Ovary (tissue), 9 donors: Measurements from ENCODE around the gene COQ9. TPM values are rescaled to one million over a fixed set of nuclear protein-coding genes. Genes with fewer than 3 reads are reported as not detected.
"Not testable (repeated sequence)": the region's sequence is repeated elsewhere in the genome, so short reads cannot be mapped to it uniquely, and the experiment has no call there.

Experiments used
- DNase-seq, 5 donors: peaks; one replicate each; pipeline ENCODE4 v3.0.0-alpha.2; 2019 to 2020
- H3K27ac ChIP-seq, 2 donors: fragments of 200-600 bp; one replicate each; pipeline versions ENCODE4 v1.5.1 to v1.8.0; 2019 to 2022
- H3K27me3 ChIP-seq: fragments of 200-600 bp; one replicate; pipeline ENCODE4 v1.8.0; 2022
- H3K36me3 ChIP-seq: fragments of 200-600 bp; sonication (generic); one replicate; pipeline ENCODE4 v1.5.1; 2019
- H3K4me1 ChIP-seq: one replicate; pipeline ENCODE4 v1.8.1; 2013; ENCODE audit warnings: mild to moderate bottlenecking, moderate library complexity; ENCODE audit not compliant: insufficient read depth
- H3K4me3 ChIP-seq: fragments of 200-600 bp; sonication (generic); one replicate; pipeline ENCODE4 v1.5.1; 2017
- H3K9me3 ChIP-seq, 2 donors: fragments of 200-600 bp in 1 of 2; sonication (generic) in 1 of 2; one replicate each; pipeline versions ENCODE4 v1.5.1 to v1.8.1; 2013 to 2019; ENCODE audit warnings: mild to moderate bottlenecking in 1 of 2, moderate library complexity in 1 of 2
- CTCF ChIP-seq, 3 donors: fragments of 450-650 bp in 2 of 3; fragments of 200-600 bp in 1 of 3; IDR thresholded peaks; one replicate each; pipeline versions ENCODE4 v1.5.1 to v1.8.0; 2016 to 2022; ENCODE audit warnings: antibody characterized with exemption in 3 of 3, mild to moderate bottlenecking in 1 of 3
- EP300 ChIP-seq: sonication (generic); formaldehyde crosslinking; IDR thresholded peaks from one replicate; pipeline ENCODE4 v1.6.1; 2017; ENCODE audit warnings: antibody characterized with exemption
- POLR2A ChIP-seq: fragments of 450-650 bp; IDR thresholded peaks from one replicate; pipeline ENCODE4 v1.6.1; 2017; ENCODE audit warnings: antibody characterized with exemption, mild to moderate bottlenecking, moderate library complexity
- WGBS, 3 donors: extraction: QIAGEN DNeasy Blood & Tissue Kit in 1 of 3; methylation state at CpG; one replicate each; pipeline versions ENCODE4 v1.1.5 to v1.1.7; 2013 to 2017; 5-methylcytosine and 5-hydroxymethylcytosine counted together
- intact Hi-C, 4 donors: fragments of 100-400 bp; cut with DNase I; formaldehyde crosslinking; loops; one replicate each; pipeline versions ENCODE4 v1.11.0 to v1.15.1; 2022 to 2023
- polyA plus RNA-seq, 2 donors: library from polyadenylated mRNA; stranded (reverse); fragments of 200-250 nt in 1 of 2; fragments of 350-450 nt in 1 of 2; fragmentation: Illumina TruSeq in 1 of 2; extraction: RNeasy Lipid Tissue Mini Kit (QIAGEN cat#74804) in 1 of 2; gene quantifications; one replicate each; pipeline ENCODE4 v1.2.3, GENCODE V29; 2013 to 2014
- total RNA-seq, 7 donors: library from RNA; depleted of rRNA in 2 of 7; stranded (reverse); fragments of >200 nt in 2 of 7; fragmentation: NEBNext Ultra II Directional in 3 of 7; extraction: Animal tissue kit (Norgen Biotek cat#: 25700) in 3 of 7; gene quantifications; one replicate each; pipeline versions ENCODE4 v1.1.0 to v1.2.4, GENCODE V29; 2016 to 2023
- donor health status: DM: no; HTN: no; CAD: no; lungs with moderate emphysema.
- donor health status: DM: no; HTN: no; CAD: no.
- donor health status: Bipolar disorder and iron deficiency.
- donor health status: DM: yes; HTN: yes; CAD: no.
- donor health status: DM: no; HTN: no; CAD: no.
- donor health status: DM: yes; HTN: yes; CAD: no.

COQ9 gene
- total and polyA plus RNA-seq, 9 donors = 24.4 to 68.8 (median 30.1) TPM

- intact Hi-C loops = no loop called here
- WGBS, 3 donors = 93 to 100% (median 96%) methylated on average over 1 of the region's 1 CpG
- no peak for DNase-seq
- H3K9me3 ChIP-seq = no peaks in the 10 kb centered on the region
- no peaks in the 10 kb centered on the region for H3K4me1 ChIP-seq
- H3K36me3 ChIP-seq = no peaks in the 10 kb centered on the region
- no peak overlapping the region for H3K27ac ChIP-seq
- no peak overlapping the region for H3K4me3 ChIP-seq
- TF ChIP-seq CTCF (IDR thresholded peaks at IDR 0.05) (no peak), EP300 (no peak)
- no peaks in the 10 kb centered on the region for H3K27me3 ChIP-seq
These were observed 11.4 kb upstream of the COQ9 start for GRCh38 chr16:57435838-57436237.

GRCh38 chr16:57439947-57440346, 7.3 kb upstream of the COQ9 start:
- H3K9me3 ChIP-seq, H3K27me3 ChIP-seq, DNase-seq, H3K4me1 ChIP-seq, H3K27ac ChIP-seq, intact Hi-C loops, H3K36me3 ChIP-seq, H3K4me3 ChIP-seq: not testable (repeated sequence)
- 95 to 97% (median 96%) methylated on average over 8 of the region's 8 CpGs for WGBS, 3 donors

- H3K4me1 ChIP-seq, H3K9me3 ChIP-seq, H3K36me3 ChIP-seq, H3K27me3 ChIP-seq, H3K27ac ChIP-seq, H3K4me3 ChIP-seq, intact Hi-C loops, DNase-seq: not testable (repeated sequence)
- WGBS, 3 donors = 73 to 99% (median 97%) methylated on average over 8 of the region's 8 CpGs
These were observed 6.7 kb upstream of the COQ9 start for GRCh38 chr16:57440551-57440950.

GRCh38 chr16:57444711-57445110, 2.6 kb upstream of the COQ9 start:
- TF ChIP-seq EP300 = no peak
- TF ChIP-seq POLR2A = no peak
- no peak for TF ChIP-seq CTCF (IDR thresholded peaks at IDR 0.05)
- WGBS, 3 donors = 75 to 83% (median 80%) methylated on average over 3 of the region's 3 CpGs

GRCh38 chr16:57445510-57445909, 1.8 kb upstream of the COQ9 start:
- no peak overlapping the region for H3K27ac ChIP-seq
- intact Hi-C loops = no loop called here
- no peaks in the 10 kb centered on the region for H3K27me3 ChIP-seq
- H3K4me3 ChIP-seq = no peak overlapping the region
- H3K9me3 ChIP-seq = no peaks in the 10 kb centered on the region
- no peaks in the 10 kb centered on the region for H3K36me3 ChIP-seq
- peaks cover 8% of the 10 kb centered on the region for H3K4me1 ChIP-seq
- TF ChIP-seq CTCF (IDR thresholded peaks at IDR 0.05) (no peak), POLR2A (no peak), EP300 (no peak)
- 89 to 94% (median 93%) methylated on average over 2 of the region's 2 CpGs for WGBS, 3 donors
- DNase-seq = no peak

More at GRCh38 chr16:57444711-57445110, 2.6 kb upstream of the COQ9 start:
- Histone ChIP-seq H3K36me3 (no peaks in the 10 kb centered on the region), H3K4me1 (peaks cover 8% of the 10 kb centered on the region), H3K27me3 (no peaks in the 10 kb centered on the region), H3K9me3 (no peaks in the 10 kb centered on the region), H3K27ac (no peak overlapping the region), H3K4me3 (no peak overlapping the region)
- intact Hi-C loops = no loop called here
- DNase-seq = no peak
